ENCODE results near the gene ALK.

ALK gene

DNA sequence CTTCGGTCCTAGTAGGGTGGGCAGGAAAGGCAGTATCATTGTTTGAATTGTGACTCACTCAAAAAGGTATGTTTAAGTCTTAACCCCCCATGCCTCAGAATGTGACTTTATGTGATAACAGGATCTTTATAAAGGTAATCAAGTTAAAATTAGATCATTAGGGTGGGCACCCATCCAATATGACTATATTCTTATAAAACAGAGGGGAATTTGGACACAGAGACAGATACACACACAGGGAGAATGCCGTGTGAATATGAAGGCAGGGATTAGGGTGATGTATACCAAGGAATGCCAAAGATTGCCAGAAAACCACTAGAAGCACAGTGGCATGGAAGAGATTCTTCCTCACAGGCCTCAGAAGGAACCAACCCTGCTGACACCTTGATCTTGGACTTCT, 524.3 kb downstream of the ALK start:
- no peak overlapping the region for H3K4me3 ChIP-seq (ENCODE audit: low read depth in 1 of 2, low read length in 2 of 2)
- no peak for DNase-seq
- H2AFZ ChIP-seq (ENCODE audit: low read depth, low read length) = no peak overlapping the region
- no peaks in the 10 kb centered on the region for H3K9me3 ChIP-seq (ENCODE audit: insufficient read depth, low read length, severe bottlenecking)
- H3K4me2 ChIP-seq (ENCODE audit: insufficient read depth, low read length) = no peak overlapping the region
- no peaks in the 10 kb centered on the region for H4K20me1 ChIP-seq (ENCODE audit: insufficient read depth, low read length)
- H3K27me3 ChIP-seq (ENCODE audit: insufficient read depth, low read length, poor library complexity) = no peaks in the 10 kb centered on the region
- no peaks in the 10 kb centered on the region for H3K36me3 ChIP-seq (ENCODE audit: insufficient read depth, low read length)
- H3K79me2 ChIP-seq (ENCODE audit: insufficient read depth, low read length) = no peaks in the 10 kb centered on the region
- ATAC-seq (ENCODE audit: insufficient read depth, low read depth) = no peak
- no peak for TF ChIP-seq EZH2 (IDR thresholded peaks at IDR 0.05; ENCODE audit: borderline replicate concordance, low read depth, low read length, severe bottlenecking)
- TF ChIP-seq, protein P1, sequence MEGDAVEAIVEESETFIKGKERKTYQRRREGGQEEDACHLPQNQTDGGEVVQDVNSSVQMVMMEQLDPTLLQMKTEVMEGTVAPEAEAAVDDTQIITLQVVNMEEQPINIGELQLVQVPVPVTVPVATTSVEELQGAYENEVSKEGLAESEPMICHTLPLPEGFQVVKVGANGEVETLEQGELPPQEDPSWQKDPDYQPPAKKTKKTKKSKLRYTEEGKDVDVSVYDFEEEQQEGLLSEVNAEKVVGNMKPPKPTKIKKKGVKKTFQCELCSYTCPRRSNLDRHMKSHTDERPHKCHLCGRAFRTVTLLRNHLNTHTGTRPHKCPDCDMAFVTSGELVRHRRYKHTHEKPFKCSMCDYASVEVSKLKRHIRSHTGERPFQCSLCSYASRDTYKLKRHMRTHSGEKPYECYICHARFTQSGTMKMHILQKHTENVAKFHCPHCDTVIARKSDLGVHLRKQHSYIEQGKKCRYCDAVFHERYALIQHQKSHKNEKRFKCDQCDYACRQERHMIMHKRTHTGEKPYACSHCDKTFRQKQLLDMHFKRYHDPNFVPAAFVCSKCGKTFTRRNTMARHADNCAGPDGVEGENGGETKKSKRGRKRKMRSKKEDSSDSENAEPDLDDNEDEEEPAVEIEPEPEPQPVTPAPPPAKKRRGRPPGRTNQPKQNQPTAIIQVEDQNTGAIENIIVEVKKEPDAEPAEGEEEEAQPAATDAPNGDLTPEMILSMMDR (IDR thresholded peaks at IDR 0.05; ENCODE audit: borderline replicate concordance, extremely low read depth, low read length, poor library complexity, severe bottlenecking) = no peak
- H3K4me1 ChIP-seq (ENCODE audit: insufficient read depth, low read length) = no peaks in the 10 kb centered on the region
- no peak overlapping the region for H3K27ac ChIP-seq (ENCODE audit: low read length)
- no peak overlapping the region for H3K9ac ChIP-seq (ENCODE audit: low read depth, low read length)

DNA sequence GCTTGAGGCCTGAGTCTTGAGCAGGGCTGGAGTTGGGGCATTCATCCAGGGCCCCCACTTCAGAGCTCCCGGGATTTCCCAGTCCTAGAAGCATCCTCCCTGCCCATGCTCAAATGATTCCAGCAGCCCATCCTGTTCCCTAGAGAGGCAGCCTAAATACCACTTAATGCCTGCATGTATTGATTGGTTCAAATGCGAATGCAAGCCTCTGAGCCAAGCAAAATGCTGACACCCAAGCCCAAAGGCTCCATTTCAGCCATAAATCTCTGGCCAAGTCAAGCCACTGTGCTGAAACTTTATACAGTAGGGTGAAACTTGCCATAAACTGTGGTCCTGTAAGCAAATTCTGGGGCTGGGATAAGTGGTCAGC, 526.4 kb downstream of the ALK start:
- H3K4me1 ChIP-seq (ENCODE audit: insufficient read depth, low read length) = no peaks in the 10 kb centered on the region
- no peak overlapping the region for H2AFZ ChIP-seq (ENCODE audit: low read depth, low read length)
- no peak for ATAC-seq (ENCODE audit: insufficient read depth, low read depth)
- H3K27me3 ChIP-seq (ENCODE audit: insufficient read depth, low read length, poor library complexity) = no peaks in the 10 kb centered on the region
- no peaks in the 10 kb centered on the region for H3K36me3 ChIP-seq (ENCODE audit: insufficient read depth, low read length)
- no peak overlapping the region for H3K9ac ChIP-seq (ENCODE audit: low read depth, low read length)
- TF ChIP-seq, protein P1 (IDR thresholded peaks at IDR 0.05; ENCODE audit: borderline replicate concordance, extremely low read depth, low read length, poor library complexity, severe bottlenecking) = no peak
- no peak for TF ChIP-seq EZH2 (IDR thresholded peaks at IDR 0.05; ENCODE audit: borderline replicate concordance, low read depth, low read length, severe bottlenecking)
- no peak for DNase-seq
- H3K79me2 ChIP-seq (ENCODE audit: insufficient read depth, low read length) = no peaks in the 10 kb centered on the region
- H3K9me3 ChIP-seq (ENCODE audit: insufficient read depth, low read length, severe bottlenecking) = no peaks in the 10 kb centered on the region
- H3K4me3 ChIP-seq (ENCODE audit: low read depth in 1 of 2, low read length in 2 of 2) = no peak overlapping the region
- no peak overlapping the region for H3K27ac ChIP-seq (ENCODE audit: low read length)
- H3K4me2 ChIP-seq (ENCODE audit: insufficient read depth, low read length) = no peak overlapping the region
- H4K20me1 ChIP-seq (ENCODE audit: insufficient read depth, low read length) = no peaks in the 10 kb centered on the region

DNA sequence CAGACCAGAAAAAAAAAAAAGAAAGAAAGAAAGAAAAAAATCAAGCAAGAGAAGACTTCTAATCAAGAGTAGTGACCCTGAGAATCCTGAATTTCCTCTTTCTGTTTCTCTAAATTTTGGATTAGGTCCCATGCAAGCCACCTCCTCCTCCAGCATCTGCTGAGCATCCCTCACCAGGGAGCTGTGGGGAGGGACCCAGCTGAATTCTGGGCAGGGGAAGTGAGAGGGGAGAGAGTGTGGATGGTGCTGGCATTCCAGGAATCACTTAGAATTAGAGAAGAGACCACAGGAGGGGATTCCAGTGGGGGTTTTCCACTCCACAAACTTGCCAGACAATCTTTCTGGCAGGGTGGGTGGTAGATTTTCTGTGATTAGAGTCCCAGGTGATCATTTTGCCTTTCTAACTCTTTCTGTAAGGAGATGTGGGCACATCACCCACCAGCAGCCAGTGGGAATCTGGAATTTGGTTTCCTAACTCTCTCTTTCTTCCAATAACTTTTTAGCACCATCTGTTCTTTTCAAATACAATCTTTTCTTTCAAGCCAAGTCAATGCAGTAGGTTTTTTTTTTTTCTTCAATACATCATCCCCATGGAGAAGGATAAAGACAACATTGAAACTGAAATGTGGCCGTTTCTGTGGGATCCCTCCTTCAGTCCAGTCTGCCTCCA, 526.9 kb downstream of the ALK start:
- Histone ChIP-seq H3K4me3 (ENCODE audit: low read depth in 1 of 2, low read length in 2 of 2) (no peak overlapping the region), H3K4me2 (ENCODE audit: insufficient read depth, low read length) (no peak overlapping the region), H3K27me3 (ENCODE audit: insufficient read depth, low read length, poor library complexity) (no peaks in the 10 kb centered on the region), H3K27ac (ENCODE audit: low read length) (no peak overlapping the region), H3K79me2 (ENCODE audit: insufficient read depth, low read length) (no peaks in the 10 kb centered on the region), H3K9me3 (ENCODE audit: insufficient read depth, low read length, severe bottlenecking) (no peaks in the 10 kb centered on the region), H4K20me1 (ENCODE audit: insufficient read depth, low read length) (no peaks in the 10 kb centered on the region), H3K36me3 (ENCODE audit: insufficient read depth, low read length) (no peaks in the 10 kb centered on the region), H3K9ac (ENCODE audit: low read depth, low read length) (no peak overlapping the region), H3K4me1 (ENCODE audit: insufficient read depth, low read length) (no peaks in the 10 kb centered on the region), H2AFZ (ENCODE audit: low read depth, low read length) (no peak overlapping the region)
- ATAC-seq (ENCODE audit: insufficient read depth, low read depth) (no peak), DNase-seq (no peak)
- TF ChIP-seq EZH2 (IDR thresholded peaks at IDR 0.05; ENCODE audit: borderline replicate concordance, low read depth, low read length, severe bottlenecking) = no peak
- TF ChIP-seq, protein P1 (IDR thresholded peaks at IDR 0.05; ENCODE audit: borderline replicate concordance, extremely low read depth, low read length, poor library complexity, severe bottlenecking) = no peak

Measured in DND-41 (cell line).